Stimulated activated CD4-positive, alpha-beta T cell treated with anti-CD3 and anti-CD28 coated beads, Interleukin-1b, Interleukin-23, amount 100 ng/mL, for 4 hours (primary cell): Measurements from ENCODE around the gene ATP13A5.

ENCODE experiments used
- DNase-seq, 2 donors: peaks; one replicate each; pipeline ENCODE4 v3.0.0-alpha.2; 2020; ENCODE audit warnings: low read depth in 2 of 2

ATP13A5 gene

GRCh38 chr3:193378706-193379105, at the start of gene ATP13A5:
Gene ATP13A5, minus strand, starts transcription at chr3:193378753. Its CDS starts 28 bp downstream, at chr3:193378725.
- DNase-seq: no peak

DNA sequence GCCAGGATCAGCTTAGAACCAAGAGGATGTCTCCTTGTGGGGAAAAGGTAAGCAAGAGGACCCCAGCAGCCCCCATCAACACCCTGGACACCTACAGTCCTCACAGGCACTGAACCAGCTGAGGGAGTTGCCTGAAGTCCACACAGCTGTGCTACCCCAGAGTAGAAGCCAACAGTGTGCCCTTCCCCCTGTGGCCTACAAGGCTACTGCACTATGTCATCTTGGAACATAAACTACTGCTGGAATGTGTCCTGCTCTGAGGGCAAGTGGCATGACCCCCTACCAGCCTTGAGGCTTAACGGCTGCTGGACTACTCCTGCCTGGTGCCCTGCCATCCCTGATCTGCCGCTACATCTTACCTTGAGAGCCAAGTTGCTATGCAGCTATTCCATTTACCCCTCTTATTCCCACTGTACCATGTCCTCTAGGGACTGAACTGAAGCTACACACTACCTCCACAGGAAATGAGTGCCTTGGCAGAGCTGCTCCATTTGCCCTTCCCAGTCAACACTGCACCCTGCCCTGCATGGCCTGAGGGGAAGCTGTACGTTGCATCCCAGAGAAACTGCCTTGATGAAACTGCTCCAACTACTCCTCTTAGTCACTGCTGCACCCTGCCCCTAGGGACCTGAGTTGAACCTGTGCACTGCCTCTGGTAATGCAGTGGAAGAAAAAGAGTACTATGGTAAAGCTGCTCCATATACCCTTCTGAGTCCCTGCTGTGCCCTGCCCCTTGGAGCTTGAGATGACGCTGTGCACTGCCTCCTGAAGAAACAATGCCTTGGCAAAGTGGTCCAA, 40.2 kb upstream of the ATP13A5 start:
- DNase-seq: no peak

- no peak for DNase-seq
Measured at GRCh38 chr3:193416629-193417028, 38.1 kb upstream of the ATP13A5 start.

GRCh38 chr3:193407688-193408087, 29.1 kb upstream of the ATP13A5 start:
- no peak for DNase-seq

DNA sequence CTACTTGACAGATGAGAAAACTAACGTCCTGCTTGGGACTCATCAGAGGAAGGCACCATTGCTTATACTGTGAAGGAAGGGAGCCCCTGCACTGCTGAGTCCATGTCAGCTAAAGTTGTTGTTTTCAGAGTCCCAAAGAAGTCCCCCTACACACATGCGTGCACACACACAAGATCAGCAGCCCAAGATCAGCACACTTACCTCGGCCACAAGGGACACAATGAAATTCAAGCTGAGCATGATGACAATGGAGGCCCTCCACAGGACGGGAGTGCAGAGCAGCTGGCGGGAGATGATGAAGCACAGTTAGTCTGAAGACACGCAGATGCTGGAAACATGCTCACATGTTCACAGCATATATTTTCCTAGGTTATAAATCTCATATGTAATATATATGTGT, 28.6 kb upstream of the ATP13A5 start:
- DNase-seq: no peak

GRCh38 chr3:193403307-193403706, 24.8 kb upstream of the ATP13A5 start:
- DNase-seq: no peak

DNA sequence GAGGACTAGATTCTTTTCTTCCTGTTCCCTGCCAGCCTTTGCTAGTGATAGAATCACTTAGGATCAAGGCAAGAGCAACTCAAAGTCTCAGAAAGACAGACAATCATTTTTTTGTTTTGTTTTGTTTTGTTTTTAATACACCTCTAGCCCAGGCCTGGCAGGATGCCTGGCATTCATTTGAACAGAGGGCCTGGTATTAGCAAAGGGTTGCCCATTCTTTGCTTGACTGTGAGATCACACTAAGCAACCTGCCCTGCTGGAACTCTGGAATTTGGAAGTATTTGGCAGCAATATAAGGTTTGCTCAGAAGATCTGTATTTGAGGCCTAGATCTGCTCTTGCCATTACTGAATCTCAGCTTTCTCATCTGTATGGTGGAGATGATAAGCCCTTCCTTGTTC, 21.8 kb upstream of the ATP13A5 start:
- DNase-seq: no peak

DNA sequence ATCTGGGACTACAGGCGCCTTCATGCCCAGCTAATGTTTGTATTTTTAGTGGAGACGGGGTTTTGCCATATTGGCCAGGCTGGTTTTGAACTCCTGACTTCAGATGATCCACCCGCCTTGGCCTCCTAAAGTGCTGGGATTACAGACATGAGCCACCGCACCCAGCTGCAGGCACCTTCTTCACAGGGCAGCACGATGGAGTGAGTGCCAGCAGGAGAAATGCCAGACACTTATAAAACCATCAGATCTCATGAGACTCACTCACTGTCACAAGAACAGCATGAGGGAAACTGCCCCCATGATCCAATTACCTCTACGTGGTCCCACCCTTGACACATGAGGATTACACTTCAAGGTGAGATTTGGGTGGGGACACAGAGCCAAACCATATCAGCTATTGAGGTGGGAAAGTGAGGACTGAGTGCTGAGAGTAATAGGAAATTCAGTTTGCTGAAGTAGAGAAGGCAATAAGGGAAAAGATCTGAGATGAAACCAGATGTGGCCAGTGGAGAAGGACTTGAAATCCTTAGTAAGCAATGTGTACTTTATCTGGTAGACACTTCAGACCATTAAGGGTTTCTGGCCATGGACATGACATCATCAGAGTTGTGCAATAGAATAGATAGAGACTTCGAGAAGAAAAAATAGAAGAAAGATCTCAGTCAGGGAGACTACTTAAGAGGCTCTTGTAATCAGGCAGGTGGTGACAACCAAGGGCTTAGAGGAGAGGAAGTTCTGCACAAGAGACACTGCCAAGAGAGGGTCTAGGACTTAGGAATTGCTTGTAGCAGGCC, 18.1 kb upstream of the ATP13A5 start:
- no peak for DNase-seq

DNA sequence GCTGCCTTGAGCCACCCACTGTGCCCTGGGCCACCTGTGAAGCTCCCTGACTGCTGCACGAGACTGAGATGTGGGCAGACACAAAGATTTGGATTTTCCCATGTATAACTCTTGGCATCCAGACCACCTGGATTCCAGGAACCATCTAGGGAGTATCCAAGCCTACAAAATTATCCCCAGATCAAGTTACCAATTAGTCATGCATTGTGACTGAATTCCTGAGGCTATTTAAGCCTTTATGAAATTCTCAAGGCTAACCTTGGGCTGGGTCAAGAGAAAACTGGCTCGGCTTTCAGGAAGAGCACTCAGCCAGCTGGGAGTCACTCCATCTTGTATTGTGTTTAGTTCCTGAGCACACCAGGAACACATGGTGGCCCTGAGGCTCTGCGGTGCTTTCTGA, 13.3 kb upstream of the ATP13A5 start:
- DNase-seq: no peak

GRCh38 chr3:193389335-193389734, 10.8 kb upstream of the ATP13A5 start:
- DNase-seq: no peak

- DNase-seq: no peak
Measured at GRCh38 chr3:193388361-193388760, 9.8 kb upstream of the ATP13A5 start.

DNA sequence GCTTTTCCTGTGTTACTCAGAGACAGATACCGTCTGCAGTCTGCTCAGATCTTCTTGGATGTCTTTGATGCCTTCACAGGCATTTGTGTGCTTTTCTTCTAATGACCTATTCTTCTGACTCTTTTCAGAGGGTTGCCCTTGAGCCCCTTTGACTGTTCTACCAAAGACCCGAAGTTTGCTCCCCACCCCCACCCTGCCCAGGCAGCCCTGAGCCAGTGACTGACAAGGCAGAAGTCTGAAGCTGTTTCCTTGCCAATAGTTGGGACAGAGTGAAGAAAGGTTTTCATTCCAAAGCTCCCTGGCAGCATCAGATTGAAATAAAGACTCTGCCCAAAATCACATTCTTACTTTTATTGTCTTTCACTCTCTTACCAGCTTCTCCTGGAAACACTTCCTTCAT, 9.0 kb upstream of the ATP13A5 start:
- DNase-seq: no peak

DNA sequence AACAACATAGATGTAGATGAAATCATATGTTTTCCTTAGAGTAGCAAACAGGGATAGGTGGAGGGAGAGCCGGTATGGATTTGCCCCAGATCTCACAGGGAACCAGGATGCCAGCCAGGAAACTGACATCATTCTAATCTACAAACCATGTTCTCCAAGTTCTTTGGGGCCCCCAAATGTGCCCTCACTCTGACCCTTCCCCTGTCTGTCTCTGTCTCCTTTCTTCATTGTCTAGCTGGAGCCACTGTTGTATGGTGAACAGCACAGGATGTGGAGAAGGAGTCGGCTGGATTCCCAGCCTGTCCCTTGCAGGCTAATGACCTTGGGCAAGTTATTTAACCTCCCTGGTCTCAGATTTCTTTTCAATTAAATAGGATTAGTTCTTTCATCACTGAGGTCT, 962 bp downstream of the ATP13A5 start:
- DNase-seq: no peak

DNA sequence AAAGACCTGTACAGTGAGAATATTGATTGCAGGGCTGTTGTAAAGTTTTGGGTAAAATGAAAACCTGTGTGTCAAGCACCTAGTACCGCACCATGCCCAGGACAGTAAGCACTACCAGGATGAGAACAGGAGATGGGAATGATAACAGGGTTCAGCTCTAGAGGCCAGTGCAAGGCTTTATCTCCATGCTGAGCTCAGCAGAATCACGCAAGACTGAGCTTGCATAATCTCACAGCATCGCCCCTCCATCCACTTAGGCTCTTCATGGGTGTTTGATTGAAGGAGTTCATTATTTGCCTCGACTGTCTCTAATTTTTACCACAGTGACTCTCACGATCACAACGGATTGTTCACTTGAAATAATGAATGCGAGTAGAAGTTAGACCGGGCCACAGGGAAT, 2.9 kb downstream of the ATP13A5 start:
- no peak for DNase-seq

DNA sequence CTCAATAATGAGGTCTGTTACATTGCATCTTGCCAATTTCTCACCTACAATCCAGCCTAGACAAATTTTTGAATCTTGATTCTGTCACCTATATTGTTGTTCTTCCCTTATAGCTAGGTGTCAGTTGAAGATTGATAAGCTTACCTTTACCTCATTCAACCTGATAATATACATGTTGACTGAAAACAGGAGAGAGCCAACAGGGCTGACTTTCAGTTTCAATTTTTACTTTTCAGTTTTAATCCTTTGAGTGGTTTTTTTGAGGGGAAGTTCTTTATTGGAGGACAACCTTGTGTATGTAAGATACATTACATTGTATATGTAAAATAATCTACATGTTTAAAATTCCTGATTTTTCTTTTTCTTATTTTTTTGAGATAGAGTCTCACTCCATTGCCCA, 5.8 kb downstream of the ATP13A5 start:
- DNase-seq: no peak

DNA sequence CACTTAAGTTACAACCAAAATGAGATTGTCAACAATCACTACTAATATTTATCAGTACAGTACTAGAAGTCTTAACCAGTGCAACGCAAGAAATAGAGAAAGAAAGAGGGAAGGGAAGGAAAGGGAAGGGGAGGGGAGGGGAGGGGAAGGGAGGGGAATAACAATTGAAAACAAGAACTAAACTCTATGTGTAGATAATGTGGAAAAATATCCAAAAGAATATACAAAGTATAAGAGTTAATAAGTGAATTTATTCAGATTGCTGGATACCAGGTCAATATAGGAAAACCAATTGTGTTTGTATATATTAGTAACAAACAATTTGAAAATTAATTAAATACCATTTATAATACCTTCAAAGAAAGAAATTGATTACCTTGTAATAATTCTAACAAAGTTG, 10.7 kb downstream of the ATP13A5 start:
- DNase-seq: no peak

GRCh38 chr3:193357291-193357690, 21.3 kb downstream of the ATP13A5 start:
- DNase-seq: no peak

GRCh38 chr3:193354423-193354822, 24.1 kb downstream of the ATP13A5 start:
- no peak for DNase-seq

DNA sequence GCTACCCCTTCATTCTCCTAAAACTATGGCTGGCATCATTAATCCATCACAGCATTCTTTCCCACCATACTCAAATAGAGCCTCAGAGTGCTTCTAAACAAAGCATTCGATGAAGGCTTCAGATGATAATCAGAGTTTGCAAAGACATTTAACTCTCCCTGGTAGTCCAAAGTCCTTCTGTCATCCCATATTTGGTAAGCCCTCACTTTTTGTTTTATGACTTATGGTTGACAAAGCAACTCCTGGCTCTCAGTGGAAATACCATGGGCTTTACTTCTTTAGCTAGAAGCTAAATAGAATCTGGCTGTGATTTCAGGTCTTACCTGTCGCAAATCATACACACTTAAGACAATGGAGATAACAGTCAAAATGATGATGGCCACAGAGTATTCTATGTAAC, 27.8 kb downstream of the ATP13A5 start:
- DNase-seq: no peak

GRCh38 chr3:193348686-193349085, 29.9 kb downstream of the ATP13A5 start:
- DNase-seq: no peak

- no peak for DNase-seq
Measured at GRCh38 chr3:193347521-193348501, 30.7 kb downstream of the ATP13A5 start.

- no peak for DNase-seq
Measured at GRCh38 chr3:193346259-193346658, 32.3 kb downstream of the ATP13A5 start.
